D721Med (cell line): ENCODE data around the gene EXOC2.

Source experiments
- DNase-seq: peaks from one replicate; pipeline ENCODE4 v3.0.0; 2011; ENCODE audit warnings: low spot score; ENCODE audit not compliant: insufficient read length
- FAIRE-seq: peaks from 2 replicates; lab custom pipeline; 2011; peaks lifted over from hg19 to GRCh38; lab: Jason Lieb, UNC
- TF ChIP-seq, protein P1 (sequence below): IDR thresholded peaks from 2 replicates; pipeline ENCODE4 v1.5.1; 2012; ENCODE audit warnings: mild to moderate bottlenecking, control low read depth; ENCODE audit not compliant: insufficient read depth; ENCODE audit errors: missing control alignments

EXOC2 gene

DNA sequence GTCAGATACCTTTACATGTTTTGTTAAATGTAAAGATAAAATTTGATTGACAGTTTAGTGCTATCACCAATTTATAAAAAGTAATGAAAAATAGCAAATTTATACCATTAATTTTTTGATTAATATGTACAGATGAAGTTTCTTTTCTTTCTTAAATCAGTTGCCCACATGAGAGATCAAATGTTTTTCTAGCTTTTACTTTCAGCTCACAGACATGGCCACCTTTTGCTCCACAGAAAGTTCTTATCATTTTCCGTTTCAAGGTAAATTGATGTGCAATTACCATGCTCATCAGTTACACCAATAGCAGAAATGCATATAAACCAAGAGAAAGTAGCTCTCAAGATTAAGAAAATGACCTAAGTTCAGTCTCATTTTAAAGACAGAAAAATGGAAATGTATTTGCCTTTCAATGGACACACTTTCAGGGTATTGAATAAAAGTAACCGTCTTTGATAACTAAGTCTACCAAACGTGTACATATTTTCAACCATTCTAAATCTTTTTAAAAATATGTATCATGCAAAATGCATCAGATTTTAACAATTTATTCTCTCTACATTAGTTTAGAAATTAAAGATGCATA is 16.6 kb upstream of the EXOC2 start:
- no peak for FAIRE-seq
- DNase-seq: no peak
- TF ChIP-seq, protein P1, sequence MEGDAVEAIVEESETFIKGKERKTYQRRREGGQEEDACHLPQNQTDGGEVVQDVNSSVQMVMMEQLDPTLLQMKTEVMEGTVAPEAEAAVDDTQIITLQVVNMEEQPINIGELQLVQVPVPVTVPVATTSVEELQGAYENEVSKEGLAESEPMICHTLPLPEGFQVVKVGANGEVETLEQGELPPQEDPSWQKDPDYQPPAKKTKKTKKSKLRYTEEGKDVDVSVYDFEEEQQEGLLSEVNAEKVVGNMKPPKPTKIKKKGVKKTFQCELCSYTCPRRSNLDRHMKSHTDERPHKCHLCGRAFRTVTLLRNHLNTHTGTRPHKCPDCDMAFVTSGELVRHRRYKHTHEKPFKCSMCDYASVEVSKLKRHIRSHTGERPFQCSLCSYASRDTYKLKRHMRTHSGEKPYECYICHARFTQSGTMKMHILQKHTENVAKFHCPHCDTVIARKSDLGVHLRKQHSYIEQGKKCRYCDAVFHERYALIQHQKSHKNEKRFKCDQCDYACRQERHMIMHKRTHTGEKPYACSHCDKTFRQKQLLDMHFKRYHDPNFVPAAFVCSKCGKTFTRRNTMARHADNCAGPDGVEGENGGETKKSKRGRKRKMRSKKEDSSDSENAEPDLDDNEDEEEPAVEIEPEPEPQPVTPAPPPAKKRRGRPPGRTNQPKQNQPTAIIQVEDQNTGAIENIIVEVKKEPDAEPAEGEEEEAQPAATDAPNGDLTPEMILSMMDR: no peak

DNA sequence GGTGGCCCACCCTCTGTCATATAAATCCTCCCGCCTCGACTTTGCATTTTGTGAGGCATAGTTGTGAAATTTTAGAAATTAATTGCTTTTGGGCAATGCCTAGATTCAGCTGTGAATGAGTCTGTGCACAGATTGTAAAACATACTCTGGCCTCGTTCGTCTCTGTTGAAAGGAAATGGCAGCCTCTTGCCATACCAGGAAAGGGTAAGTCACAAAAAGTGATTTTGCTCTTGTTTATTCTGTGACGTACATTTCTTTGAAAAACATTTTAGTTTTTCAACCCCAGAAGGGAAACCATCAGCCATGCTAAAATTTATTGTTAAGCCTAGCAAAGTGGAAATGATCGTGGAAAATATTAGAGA is 15.3 kb upstream of the EXOC2 start:
- FAIRE-seq (no peak), DNase-seq (no peak)
- TF ChIP-seq, protein P1: no peak

DNA sequence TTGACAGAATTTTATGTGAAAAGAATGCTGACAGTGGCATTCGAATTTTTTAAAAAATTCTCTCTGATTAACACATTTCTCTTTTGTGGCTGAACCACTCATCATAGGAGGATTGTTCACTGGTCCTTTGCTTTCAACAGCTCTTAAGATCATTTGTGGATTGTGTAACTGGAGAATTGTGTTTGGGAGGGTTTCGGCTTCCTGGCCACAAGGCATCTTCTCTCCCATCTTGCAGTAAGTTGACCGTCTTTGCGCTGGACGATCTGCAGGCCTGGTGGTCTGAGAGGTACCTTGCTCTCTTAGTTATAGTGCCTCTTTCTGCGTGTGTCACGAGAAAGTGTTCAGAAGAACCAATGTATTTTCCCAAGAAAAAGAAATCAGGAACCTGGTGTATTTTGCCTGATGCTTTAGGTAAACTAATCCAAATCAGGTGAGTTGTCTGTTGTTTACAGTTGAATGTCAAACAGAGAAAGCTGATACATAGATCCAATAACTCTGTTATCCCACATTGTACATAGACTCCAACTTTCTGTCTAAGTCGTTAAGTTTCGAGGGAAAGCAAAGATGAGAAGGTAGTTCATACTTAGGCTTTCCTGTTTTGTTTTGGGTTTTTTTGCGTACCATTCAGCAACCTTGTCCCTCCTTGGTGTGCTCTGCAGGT is 14.8 kb upstream of the EXOC2 start:
- TF ChIP-seq, protein P1: no peak
- DNase-seq (no peak), FAIRE-seq (no peak)

DNA sequence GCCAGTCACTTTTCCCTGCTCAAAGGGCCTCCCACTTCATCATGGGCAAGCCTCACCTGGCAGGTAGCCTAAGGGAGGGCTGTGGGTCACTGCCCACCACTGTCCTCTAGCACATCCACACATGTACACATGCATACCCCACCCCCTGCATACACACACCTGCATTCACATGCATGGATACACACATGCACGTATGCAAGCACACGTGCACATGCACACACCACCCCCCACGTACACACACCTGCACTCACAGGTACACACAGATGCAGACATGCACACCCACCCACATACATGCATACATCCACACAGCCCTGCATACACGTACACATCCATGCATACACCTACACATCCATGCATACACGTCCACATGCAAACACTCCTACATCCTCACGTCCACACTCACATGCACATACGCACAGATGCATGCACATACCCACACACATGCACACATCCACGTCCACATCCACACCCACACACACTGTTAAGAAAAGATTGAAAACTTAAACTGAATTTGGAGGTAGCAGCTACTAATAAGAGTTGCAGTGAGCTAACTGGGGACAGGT is 14.0 kb upstream of the EXOC2 start:
- DNase-seq (no peak), FAIRE-seq (no peak)
- TF ChIP-seq, protein P1: no peak

DNA sequence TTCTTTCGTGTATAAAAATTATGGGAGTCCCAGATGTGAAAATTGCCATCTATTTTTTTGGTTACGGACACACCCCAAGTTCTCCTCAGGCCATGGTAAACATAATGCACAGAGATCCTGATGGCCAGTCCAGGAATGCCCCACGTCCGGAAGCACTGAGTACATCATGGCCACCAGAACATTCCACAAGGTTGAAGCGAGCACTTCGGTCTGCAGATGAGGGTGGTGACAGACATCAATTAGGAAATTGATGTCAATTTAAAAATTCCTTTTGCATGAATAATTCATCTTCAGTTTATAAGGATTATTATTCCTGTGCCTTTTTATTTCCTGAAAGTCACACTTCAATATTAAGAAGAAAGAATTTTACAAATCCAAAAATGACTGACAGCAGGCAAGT is 13.2 kb upstream of the EXOC2 start:
- TF ChIP-seq, protein P1: no peak
- FAIRE-seq: no peak

DNA sequence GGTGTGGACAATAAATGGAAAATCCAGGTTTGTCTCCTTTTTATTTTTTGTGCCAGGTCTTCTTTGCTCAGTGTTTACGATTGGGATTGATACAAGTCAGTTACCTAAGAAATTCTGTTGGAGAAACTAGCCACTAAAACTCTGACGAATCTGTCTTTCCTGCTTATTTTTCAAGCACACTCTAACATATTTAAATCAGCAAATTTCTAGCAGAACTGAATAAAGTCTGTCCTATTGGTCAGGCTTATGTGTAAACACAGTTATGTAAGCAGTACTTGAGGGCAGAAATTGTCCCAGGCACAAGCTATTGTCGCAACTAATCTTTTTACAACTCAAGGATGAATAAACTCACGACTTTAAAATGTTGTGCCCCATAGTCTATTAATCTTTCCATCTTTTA is 12.1 kb upstream of the EXOC2 start:
- no peak for DNase-seq
- no peak for FAIRE-seq
- TF ChIP-seq, protein P1: no peak

More for the DNA sequence above, 13.2 kb upstream of the EXOC2 start:
- DNase-seq: no peak

DNA sequence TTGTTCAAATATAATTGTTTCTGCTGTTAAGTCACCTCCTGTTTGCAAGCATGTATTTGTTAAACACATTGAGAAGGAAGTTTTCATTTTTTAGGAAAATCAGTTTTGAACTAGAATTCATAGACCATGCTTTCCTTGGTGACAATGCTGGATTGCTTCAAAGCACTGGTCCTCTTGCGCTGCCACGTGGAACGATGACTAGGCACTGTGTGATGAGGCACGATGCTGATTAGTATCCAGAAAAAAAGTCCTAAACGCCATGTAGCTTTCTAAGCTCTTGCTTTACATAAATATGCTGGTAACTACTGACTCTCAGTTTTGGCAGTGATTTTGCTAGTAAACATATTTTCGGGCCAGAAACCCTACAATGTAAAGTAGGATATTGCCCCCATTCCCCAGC is 11.1 kb upstream of the EXOC2 start:
- no peak for DNase-seq
- FAIRE-seq: no peak

More for the DNA sequence above, 11.1 kb upstream of the EXOC2 start:
- TF ChIP-seq, protein P1: no peak
